Smooth muscle cell (in vitro differentiated cells): ENCODE measurements around the gene MARVELD3. TPM values are rescaled to one million over a fixed set of nuclear protein-coding genes. Genes with fewer than 3 reads are reported as not detected.

Experiments
- DNase-seq: peaks from one replicate; lab custom pipeline; 2025; ENCODE audit not compliant: unreplicated experiment; lab: John Stamatoyannopoulos, UW
- H2AFZ ChIP-seq: fragments of 200-600 bp; sonication (generic); 2 replicates; pipeline ENCODE4 v1.6.0; 2016; ENCODE audit warnings: antibody characterized with exemption, low read depth, mild to moderate bottlenecking
- H3F3A ChIP-seq: fragments of 200-600 bp; sonication (generic); 2 replicates; pipeline ENCODE4 v1.6.0; 2017; ENCODE audit warnings: antibody characterized with exemption, low read depth
- H3K27ac ChIP-seq: fragments of 200-600 bp; sonication (generic); 2 replicates; pipeline ENCODE4 v1.5.1; 2016; ENCODE audit warnings: low read depth, mild to moderate bottlenecking
- H3K27me3 ChIP-seq: fragments of 200-600 bp; sonication (generic); 2 replicates; pipeline ENCODE4 v1.6.1; 2016; ENCODE audit warnings: low read depth, mild to moderate bottlenecking
- H3K36me3 ChIP-seq: fragments of 200-600 bp; sonication (generic); 2 replicates; pipeline ENCODE4 v1.5.1; 2016; ENCODE audit warnings: low read depth
- H3K4me1 ChIP-seq: fragments of 200-600 bp; sonication (generic); 2 replicates; pipeline ENCODE4 v1.5.1; 2016; ENCODE audit warnings: low read depth
- H3K4me2 ChIP-seq: fragments of 200-600 bp; sonication (generic); 2 replicates; pipeline ENCODE4 v1.6.0; 2016; ENCODE audit warnings: mild to moderate bottlenecking
- H3K4me3 ChIP-seq: fragments of 200-600 bp; sonication (generic); 2 replicates; pipeline ENCODE4 v1.5.1; 2016; ENCODE audit warnings: mild to moderate bottlenecking
- H3K79me2 ChIP-seq: fragments of 200-600 bp; sonication (generic); 2 replicates; pipeline ENCODE4 v1.6.0; 2016; ENCODE audit warnings: low read depth, mild to moderate bottlenecking
- H3K9ac ChIP-seq: fragments of 200-600 bp; sonication (generic); 2 replicates; pipeline ENCODE4 v1.6.0; 2016; ENCODE audit warnings: low read depth
- H3K9me3 ChIP-seq: fragments of 200-600 bp; sonication (generic); replicated peaks from 2 replicates; pipeline ENCODE4 v1.5.1; 2016; ENCODE audit warnings: low read depth
- H4K20me1 ChIP-seq: fragments of 200-600 bp; sonication (generic); 2 replicates; pipeline ENCODE4 v1.6.0; 2016; ENCODE audit warnings: low read depth
- WGBS: methylation state at CpG from one replicate; pipeline ENCODE4 v1.1.7; 2016; ENCODE audit warnings: low lambda C conversion rate; 5-methylcytosine and 5-hydroxymethylcytosine counted together
- polyA plus RNA-seq: library from polyadenylated mRNA; unstranded; fragments of >200 nt; fragmentation: Nextera tagmentation; extraction: Ambion mirVana; gene quantifications from 2 replicates; pipeline ENCODE4 v1.2.1, GENCODE V29; 2016
- total RNA-seq: library from RNA; depleted of rRNA; stranded (reverse); fragments of >200 nt; gene quantifications from 2 replicates; pipeline ENCODE4 v1.2.3, GENCODE V29; 2014
- TF ChIP-seq, protein P1 (sequence below): fragments of 200-600 bp; sonication (generic); IDR thresholded peaks from 2 replicates; pipeline ENCODE4 v1.5.1; 2017; ENCODE audit warnings: borderline replicate concordance, mild to moderate bottlenecking, antibody characterized with exemption; ENCODE audit not compliant: insufficient read depth, poor library complexity, severe bottlenecking

Gene MARVELD3
- total and polyA plus RNA-seq, 2 experiments from 2014 or later = 1.5 to 2.4 TPM

DNA sequence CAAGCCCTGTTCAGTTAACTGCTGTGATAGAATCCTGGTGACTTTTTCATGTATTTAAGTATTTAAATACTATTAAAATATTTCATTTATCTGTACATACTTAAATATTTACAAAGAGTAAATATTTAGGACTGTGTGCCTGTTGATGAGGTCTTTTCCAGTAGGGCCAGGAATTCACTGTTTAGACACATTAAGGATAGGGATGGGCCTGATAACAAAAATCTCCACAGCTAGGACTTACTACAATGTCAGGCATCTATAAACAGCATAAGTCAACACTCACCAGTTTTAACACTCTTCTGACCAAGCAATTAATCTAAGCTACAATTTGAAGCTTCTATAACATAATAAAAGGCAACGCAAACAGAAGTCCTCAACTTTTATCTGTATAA lies 47.6 kb downstream of the MARVELD3 start:
- H3K36me3 ChIP-seq = peaks cover 20% of the 10 kb centered on the region
- no peaks in the 10 kb centered on the region for H3K4me1 ChIP-seq
- no peaks in the 10 kb centered on the region for H3K9me3 ChIP-seq
- no peak overlapping the region for H3K4me3 ChIP-seq
- no peak for DNase-seq
- H3K4me2 ChIP-seq = no peak overlapping the region
- no peak overlapping the region for H2AFZ ChIP-seq
- H3F3A ChIP-seq = no peaks in the 10 kb centered on the region
- H3K79me2 ChIP-seq = no peaks in the 10 kb centered on the region
- 92% methylated on average over 1 of the region's 1 CpG for WGBS
- no peak overlapping the region for H3K9ac ChIP-seq
- TF ChIP-seq, protein P1, sequence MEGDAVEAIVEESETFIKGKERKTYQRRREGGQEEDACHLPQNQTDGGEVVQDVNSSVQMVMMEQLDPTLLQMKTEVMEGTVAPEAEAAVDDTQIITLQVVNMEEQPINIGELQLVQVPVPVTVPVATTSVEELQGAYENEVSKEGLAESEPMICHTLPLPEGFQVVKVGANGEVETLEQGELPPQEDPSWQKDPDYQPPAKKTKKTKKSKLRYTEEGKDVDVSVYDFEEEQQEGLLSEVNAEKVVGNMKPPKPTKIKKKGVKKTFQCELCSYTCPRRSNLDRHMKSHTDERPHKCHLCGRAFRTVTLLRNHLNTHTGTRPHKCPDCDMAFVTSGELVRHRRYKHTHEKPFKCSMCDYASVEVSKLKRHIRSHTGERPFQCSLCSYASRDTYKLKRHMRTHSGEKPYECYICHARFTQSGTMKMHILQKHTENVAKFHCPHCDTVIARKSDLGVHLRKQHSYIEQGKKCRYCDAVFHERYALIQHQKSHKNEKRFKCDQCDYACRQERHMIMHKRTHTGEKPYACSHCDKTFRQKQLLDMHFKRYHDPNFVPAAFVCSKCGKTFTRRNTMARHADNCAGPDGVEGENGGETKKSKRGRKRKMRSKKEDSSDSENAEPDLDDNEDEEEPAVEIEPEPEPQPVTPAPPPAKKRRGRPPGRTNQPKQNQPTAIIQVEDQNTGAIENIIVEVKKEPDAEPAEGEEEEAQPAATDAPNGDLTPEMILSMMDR = no peak
- no peaks in the 10 kb centered on the region for H4K20me1 ChIP-seq
- H3K27me3 ChIP-seq = no peaks in the 10 kb centered on the region
- no peak overlapping the region for H3K27ac ChIP-seq

DNA sequence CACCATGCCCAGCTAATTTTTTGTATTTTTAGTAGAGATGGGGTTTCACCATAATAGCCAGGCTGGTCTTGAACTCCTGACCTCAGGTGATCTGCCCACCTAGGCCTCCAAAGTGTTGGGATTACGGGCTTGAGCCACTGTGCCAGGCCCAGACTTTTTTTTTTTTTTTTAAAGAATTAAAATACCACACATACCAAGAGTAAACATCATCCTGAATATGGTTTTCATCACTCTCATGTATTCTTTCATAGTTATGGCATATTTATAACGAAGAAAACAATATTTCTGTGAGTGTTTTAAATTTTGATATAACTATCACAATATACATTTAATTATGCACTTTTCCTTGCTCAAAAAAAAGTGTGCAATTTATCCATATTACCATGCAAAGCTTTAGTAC lies 48.2 kb downstream of the MARVELD3 start:
- no peaks in the 10 kb centered on the region for H3K27me3 ChIP-seq
- TF ChIP-seq, protein P1 = no peak
- H3K9ac ChIP-seq = no peak overlapping the region
- no peak overlapping the region for H3K4me3 ChIP-seq
- H3K4me1 ChIP-seq = no peaks in the 10 kb centered on the region
- H3K4me2 ChIP-seq = no peak overlapping the region
- no peak overlapping the region for H3K27ac ChIP-seq
- H2AFZ ChIP-seq = no peak overlapping the region
- DNase-seq = no peak
- H3K36me3 ChIP-seq = peaks cover 22% of the 10 kb centered on the region
- no peaks in the 10 kb centered on the region for H3K9me3 ChIP-seq
- no peaks in the 10 kb centered on the region for H3F3A ChIP-seq
- H4K20me1 ChIP-seq = no peaks in the 10 kb centered on the region
- H3K79me2 ChIP-seq = no peaks in the 10 kb centered on the region
- 90% methylated on average over 2 of the region's 2 CpGs for WGBS

DNA sequence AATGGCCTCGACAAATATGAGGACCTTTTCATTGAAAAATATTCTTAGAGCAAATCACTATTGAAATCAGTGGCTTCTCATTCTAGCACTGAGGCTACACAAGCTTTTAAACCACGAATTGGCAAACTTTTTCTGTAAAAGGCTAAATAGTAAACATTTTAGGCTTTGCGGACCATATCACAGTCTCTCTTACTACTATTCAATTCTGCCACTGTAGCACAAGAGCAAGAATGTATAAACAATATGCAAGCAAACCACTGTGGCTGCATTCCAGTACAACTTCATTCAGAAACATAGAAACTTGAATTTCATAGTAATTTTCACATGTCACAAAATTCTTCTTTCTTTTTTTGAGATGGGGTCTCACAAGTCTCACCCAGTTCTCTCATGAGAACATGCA lies 49.4 kb downstream of the MARVELD3 start:
- H3K27me3 ChIP-seq = no peaks in the 10 kb centered on the region
- no peaks in the 10 kb centered on the region for H3K9me3 ChIP-seq
- peaks cover 18% of the 10 kb centered on the region for H3K36me3 ChIP-seq
- no peaks in the 10 kb centered on the region for H4K20me1 ChIP-seq
- H2AFZ ChIP-seq = no peak overlapping the region
- H3K27ac ChIP-seq = no peak overlapping the region
- no peak overlapping the region for H3K9ac ChIP-seq
- 90% methylated on average over 3 of the region's 3 CpGs for WGBS
- no peaks in the 10 kb centered on the region for H3K79me2 ChIP-seq
- no peak overlapping the region for H3K4me3 ChIP-seq
- H3K4me1 ChIP-seq = no peaks in the 10 kb centered on the region
- TF ChIP-seq, protein P1 = no peak
- no peaks in the 10 kb centered on the region for H3F3A ChIP-seq
- no peak for DNase-seq
- H3K4me2 ChIP-seq = no peak overlapping the region

DNA sequence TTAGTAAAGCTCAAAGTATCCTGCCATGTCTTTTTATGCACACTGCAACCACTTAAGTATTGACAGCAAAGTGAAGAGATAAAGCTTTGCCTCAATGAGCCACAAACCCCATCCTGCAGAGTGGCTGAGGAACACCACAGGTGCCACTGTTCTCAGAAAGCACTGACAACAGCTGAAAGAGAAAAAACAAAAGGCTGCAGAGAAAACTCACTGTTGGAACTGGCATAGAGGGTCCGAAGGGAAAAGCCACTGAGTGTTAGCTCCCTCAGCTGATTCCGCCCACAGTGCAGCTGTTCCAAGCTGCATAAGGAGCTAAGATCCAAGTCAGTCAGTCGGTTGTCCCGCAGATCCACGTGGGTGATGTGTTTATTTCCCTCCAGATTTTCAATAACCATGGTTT lies 50.3 kb downstream of the MARVELD3 start:
- DNase-seq = no peak
- H3K4me1 ChIP-seq = no peaks in the 10 kb centered on the region

More for the DNA sequence above, 50.3 kb downstream of the MARVELD3 start:
- Histone ChIP-seq H3K4me3 (no peak overlapping the region), H2AFZ (no peak overlapping the region), H3K9ac (no peak overlapping the region), H3K27me3 (no peaks in the 10 kb centered on the region), H4K20me1 (no peaks in the 10 kb centered on the region), H3K36me3 (peaks cover 22% of the 10 kb centered on the region), H3K4me2 (no peak overlapping the region), H3K27ac (no peak overlapping the region), H3F3A (no peaks in the 10 kb centered on the region), H3K79me2 (no peaks in the 10 kb centered on the region), H3K9me3 (no peaks in the 10 kb centered on the region)
- TF ChIP-seq, protein P1 = no peak
- WGBS = 86% methylated on average over 5 of the region's 5 CpGs
